DMS114 treated with DMSO at 0.1 percent for 48 hours (cell line): Measurements from ENCODE around the gene ACADVL.
A peak's percentile ranks its signal among the peaks of the same experiment; 100 is the strongest.

Experiments used
- DNase-seq: peaks from one replicate; lab custom pipeline; 2025; ENCODE audit not compliant: unreplicated experiment; lab: John Stamatoyannopoulos, UW

ACADVL gene

DNA sequence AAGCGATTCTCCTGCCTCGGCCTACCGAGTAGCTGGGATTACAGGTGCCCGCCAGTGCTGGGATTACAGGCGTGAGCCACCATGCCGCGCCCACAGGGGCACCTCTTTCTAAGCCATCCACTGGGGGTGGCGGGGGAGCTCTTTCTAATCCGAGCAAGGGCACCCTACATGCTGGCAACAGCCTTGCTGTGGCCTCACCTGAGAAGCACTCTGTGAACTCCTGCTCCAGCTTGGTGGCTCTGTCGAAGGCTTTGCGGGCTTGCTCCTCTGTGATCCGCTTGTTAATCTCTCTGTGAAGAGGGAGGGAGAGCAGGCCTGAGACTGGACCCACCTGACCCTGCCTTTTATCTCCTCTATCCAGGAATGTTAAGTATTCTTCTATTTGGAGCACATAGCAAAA, 28.7 kb upstream of the ACADVL start:
- no peak for DNase-seq

GRCh38 chr17:7191571-7192270, 28.0 kb upstream of the ACADVL start:
- peak; percentile 27 for DNase-seq

GRCh38 chr17:7192271-7192937, 27.3 kb upstream of the ACADVL start:
- DNase-seq, result no peak

- DNase-seq, result no peak
These were observed 23.8 kb upstream of the ACADVL start for GRCh38 chr17:7195971-7196370.

- DNase-seq, result no peak
These were observed 22.9 kb upstream of the ACADVL start for GRCh38 chr17:7196651-7197401.

DNA sequence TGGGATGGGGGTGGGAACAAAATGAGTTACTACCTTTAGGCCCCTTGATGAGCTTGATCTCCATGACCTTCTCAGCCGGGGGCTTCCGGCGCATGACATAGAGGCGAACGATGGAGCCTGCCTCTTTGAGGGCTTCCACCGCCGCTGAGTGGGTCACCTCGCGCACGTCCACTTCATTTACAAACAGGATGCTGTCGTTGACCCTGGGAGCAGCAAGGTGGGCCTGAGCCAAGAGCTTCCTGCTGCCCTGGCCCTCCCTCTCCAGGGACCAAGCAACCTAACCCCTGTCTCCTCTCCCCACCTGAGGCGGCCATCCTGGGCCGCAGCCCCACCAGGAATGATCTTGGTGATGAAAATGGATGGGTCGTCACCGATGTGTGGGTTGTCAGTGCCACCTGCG, 16.3 kb upstream of the ACADVL start:
- DNase-seq, result no peak

DNA sequence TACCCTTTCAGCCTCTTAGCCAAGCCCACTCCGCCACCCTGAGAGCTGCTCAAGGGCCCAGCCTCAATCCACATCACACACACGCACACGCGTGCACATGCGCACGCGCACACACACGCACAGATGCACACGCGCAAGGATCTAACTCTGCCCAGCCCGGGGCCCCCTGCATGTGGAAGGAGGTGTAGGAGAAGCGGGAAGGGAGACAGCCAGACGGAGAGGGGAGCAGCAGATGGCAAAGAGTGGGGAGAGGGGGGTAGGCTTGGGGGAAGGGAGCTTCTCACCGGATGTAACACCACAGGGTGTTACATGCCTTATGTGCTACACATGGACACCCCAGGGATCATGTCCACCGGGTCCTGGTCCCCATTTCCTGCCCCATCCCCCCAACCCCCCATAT, 15.4 kb upstream of the ACADVL start:
- no peak for DNase-seq

DNA sequence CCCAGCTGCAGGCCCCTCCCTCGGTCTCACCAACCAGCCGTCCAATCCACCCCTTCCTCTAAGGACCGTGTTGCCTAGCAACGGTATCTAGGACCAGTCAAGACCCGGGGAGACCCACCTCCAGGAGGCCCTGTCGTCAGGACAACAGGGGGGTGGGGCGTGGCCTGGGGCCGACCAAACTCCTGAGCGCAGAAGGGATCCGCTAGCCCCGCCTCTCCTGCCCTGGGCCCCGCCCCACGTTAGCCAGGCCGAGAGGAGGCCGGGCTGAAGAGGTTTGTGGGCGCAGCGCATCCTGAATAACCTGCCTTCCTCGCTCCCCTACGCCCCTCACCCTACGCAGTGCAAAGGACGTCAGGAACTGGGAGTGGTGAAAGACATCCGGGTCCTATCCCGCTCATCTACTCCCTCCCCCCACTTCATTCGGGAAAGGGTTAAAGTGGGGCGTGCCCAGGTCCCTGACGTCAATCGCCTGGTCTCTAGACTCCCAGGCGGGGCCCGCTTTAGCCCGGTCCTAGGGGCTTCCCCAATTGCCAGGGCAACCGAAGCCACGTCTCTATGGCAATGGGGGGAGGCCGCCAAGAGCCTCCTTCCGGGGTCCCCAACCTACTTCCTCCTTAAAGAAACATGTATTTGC, 14.8 kb upstream of the ACADVL start:
- DNase-seq, result no peak

DNA sequence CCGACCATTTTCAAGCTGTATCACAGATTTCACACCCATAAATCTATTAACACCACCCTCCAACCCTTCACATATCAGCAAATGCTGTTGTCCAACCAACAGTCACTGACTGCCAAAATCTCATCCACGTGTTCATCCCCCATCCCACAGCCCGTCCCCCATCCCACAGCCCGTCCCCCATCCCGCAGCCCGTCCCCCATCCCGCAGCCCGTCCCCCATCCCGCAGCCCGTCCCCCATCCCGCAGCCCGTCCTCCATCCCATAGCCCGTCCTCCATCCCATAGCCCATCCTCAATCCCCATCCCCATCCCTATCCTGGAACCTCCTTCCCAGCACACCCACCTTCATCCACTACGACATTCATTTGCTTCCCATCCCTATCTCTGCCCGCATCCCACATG, 14.2 kb upstream of the ACADVL start:
- DNase-seq, result no peak

DNA sequence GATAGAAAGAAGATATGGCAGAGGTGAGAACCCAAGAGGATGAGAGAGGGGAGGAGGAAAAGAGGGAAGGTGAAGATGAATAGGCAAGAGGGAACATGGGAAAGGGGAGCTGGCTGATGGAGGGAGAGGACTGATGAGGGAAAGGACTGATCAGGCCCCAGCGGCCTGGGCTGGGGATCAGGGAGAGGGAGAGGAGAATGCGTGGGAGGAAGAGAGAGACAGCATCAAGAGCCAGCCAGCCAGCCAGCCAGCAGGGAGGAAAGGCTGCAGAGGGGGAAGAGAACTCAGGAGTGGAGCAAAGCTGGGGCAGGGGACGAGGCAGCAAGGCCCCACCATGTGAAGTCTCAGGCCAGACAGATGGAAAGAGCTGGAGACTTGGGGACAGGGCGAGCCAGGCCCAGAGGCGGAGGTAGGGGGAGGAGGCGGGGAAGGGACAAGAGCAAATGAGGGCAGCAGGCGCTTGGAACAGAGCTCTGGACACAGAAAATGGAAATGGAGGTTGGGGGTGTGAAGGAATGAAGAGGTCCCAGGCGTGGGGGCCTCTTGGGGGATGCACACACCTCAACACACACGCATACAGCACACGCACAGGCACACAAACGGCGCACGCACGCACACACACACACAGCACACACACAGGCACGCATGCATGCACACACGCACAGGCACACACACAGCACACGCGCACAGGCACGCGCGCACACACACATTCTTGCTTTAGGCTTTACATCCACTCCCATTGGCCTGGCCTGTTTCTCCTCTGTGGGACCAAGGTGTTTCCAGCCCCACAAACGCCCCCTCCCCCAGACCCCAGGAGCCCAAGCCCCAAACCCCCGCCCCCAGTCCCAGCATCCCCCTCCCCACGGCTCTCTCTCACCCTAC, 12.4 kb upstream of the ACADVL start:
- DNase-seq, result no peak

DNA sequence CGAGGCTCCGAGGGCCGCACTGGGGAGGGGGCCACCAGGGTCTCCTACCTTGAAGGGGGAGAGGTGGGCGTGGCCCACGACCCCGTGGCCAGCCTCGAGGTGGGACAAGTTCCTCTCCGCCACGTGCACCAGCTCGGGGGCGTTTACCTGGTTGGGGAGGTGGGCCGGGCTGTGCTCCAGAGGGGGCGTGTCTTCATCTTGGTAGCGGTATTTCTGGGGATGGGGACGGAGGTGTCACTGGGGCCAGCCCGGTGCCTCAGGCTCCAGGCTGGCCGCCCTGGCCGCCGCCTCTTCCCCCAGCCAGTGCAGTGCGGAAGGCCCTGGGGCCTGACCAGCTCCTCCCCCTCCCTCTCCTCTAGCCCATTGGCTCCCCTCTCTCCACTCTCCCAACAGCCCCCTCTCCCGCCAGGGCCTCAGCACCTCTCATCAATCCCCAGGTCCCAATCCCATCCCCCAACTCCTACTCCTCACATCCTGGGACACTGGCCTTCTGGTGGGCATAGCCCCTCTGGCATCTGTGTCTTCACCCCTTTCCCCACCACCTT, 11.6 kb upstream of the ACADVL start:
- no peak for DNase-seq

DNA sequence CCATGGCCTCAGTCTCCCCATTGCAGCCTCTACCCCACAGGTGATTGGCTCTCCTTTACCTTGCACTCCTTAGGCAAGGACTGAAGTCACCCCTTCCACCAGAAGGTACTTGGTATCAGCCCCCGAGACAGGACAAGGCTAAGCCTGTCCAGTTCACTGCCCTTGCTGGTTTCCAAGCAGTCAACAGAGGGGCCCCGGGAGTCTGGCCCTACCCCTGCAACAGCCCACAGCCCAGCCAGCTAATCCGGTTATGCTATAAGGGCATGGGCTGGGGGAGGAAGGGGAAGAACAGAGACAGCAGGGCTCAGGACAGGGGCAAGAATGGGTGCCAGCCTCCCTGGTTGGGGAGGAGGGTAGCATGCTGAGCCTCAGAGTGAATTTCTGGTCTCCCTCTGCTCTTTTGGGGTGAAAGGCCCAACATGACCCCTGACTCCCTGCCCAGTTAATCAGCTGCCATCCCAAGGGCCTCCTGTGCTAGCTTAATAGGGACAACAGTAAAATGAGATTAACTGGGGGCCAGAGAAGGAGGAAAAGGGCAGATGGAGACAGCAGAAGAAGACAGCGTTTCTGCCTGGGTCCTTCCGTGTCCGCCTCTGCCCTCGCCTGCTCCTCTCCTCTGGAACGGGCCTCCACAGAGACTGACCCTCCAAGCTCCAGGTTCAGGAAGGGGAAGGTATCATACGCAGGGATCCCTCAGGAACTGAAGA, 10.8 kb upstream of the ACADVL start:
- DNase-seq, result no peak

DNA sequence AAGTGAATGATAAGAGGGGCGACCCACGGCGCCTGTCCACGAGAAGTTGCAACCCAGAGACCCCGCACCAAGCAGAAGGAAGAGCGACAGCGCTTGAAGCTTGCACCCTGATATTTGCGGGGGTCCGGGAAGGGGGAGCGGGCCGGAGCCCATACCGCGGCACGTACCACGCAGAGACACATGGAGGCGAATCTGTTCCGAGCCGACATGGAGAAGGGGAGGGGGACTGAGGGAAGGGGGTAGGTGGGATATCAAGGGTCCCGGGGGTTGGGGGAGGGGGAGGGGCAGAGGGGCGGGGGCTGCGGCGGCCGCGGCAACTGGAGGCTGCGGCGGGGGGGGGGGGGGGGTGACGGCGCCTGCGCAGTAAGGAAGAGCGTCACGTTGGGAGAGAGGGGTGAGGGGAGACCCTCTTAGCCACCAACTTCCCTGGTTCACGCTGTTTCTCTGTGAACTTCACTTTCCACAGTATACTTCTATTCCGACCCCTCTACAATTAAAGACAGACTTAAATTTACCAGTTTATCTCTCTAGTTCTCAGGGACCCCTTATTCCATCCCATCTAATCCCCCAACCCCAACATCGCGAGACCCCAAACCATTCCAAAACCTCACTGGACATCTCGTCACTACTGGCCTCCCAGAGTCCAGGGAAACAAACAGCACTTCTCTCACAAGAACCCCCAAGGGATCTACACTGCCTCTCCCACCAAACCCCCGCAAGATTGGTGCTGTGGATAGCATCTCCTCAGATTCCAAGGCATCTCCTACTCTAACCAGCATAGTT, 8.1 kb upstream of the ACADVL start:
- DNase-seq, result no peak

DNA sequence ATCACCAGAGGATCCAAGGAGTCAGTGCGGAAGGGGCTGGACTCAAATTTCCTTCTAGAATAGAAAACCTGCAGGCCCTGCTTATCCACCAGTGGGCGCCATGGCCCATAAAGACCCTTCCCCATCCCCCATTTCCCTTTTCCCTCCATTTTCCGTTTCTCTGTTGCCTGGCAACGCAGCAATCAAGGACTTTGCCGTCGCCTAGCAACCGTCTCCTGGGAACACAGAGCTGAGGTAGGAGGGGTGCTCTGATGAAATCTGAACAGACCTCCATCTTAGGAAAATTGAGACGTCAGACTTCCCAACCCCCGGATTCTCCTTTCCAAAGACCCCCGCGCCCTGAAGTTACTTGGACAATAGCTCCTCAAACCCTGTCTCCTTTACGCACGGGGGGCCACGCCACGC, 5.8 kb upstream of the ACADVL start:
- peak; percentile 87 for DNase-seq

DNA sequence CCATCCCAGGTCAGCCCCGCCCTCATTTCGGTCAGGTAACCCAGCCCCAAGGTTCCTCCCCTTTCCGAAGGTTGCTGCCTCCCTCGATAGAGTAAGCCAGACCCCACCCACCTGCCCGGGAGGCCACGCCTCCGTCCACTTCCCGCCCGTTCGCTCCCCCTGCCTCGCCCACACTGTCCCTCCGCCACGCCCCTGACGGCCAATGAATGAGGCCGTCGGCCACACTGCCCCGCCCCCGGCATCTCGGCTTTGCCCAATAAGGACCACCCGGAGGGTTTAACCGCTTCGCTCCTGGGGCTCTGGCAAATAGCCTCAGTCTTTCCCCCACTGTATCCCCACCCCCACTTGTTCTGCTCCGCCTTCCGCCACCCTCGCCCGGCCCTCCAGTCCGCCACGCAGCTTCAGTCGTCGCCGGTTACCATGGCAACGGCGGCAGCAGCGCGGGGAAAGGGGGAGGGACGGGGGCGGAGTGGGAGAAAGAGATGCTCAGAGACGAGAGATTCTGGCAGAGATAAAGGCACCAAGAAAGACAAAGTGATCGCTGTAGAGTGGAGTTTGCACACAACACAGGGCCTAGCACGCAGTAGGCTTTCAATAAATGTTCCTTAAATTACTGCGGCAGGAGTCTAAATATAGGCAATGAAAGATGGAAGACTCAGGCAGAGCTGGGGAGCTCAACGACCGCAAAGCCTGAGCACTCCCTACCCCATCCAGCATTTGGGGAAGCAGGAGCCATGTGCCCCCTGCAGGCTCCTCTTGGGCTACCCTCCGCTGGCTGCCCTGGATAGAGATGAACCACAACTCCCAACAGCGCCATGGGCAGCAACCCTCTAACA, 5.2 kb upstream of the ACADVL start:
- peak; percentile 95 for DNase-seq

- no peak for DNase-seq
These were observed 4.6 kb upstream of the ACADVL start for GRCh38 chr17:7215136-7215638.

DNA sequence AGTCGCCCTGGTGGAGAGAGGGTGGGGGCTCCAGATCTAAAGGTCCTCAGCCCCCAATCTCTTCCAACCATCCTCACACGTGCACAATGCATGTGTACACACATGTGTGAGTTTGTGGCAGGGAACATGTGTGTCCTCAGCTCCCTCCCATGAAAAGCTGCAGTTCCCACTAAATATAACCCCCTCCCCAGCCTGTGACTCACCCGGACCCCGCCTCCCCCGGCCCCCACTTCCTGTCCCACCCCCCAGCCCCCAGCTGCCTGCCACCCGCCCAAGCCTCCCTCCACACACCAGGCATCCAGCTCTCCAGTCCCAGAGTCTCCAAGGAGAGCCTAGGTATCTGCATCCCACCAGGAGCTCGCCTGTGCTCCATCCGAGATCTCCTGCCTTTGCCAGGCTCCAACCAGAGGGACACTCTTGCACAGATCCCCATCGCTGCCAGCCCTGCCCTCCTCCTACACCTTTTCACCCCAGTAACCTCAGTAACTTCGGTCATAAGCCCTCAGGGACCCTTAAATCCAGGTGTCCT, 4.0 kb upstream of the ACADVL start:
- no peak for DNase-seq
